Astrocyte of the hippocampus (primary cell): ENCODE results near the gene NRGN.
"Not testable (repeated sequence)": the region's sequence is repeated elsewhere in the genome, so short reads cannot be mapped to it uniquely, and the experiment has no call there.

Source experiments
- DNase-seq: peaks from one replicate; pipeline ENCODE4 v3.0.0; 2011; ENCODE audit warnings: low read depth, low spot score

The NRGN gene

GRCh38 chr11:124757320-124757719 lies 17.6 kb downstream of the NRGN start:
- DNase-seq, result no peak

DNA sequence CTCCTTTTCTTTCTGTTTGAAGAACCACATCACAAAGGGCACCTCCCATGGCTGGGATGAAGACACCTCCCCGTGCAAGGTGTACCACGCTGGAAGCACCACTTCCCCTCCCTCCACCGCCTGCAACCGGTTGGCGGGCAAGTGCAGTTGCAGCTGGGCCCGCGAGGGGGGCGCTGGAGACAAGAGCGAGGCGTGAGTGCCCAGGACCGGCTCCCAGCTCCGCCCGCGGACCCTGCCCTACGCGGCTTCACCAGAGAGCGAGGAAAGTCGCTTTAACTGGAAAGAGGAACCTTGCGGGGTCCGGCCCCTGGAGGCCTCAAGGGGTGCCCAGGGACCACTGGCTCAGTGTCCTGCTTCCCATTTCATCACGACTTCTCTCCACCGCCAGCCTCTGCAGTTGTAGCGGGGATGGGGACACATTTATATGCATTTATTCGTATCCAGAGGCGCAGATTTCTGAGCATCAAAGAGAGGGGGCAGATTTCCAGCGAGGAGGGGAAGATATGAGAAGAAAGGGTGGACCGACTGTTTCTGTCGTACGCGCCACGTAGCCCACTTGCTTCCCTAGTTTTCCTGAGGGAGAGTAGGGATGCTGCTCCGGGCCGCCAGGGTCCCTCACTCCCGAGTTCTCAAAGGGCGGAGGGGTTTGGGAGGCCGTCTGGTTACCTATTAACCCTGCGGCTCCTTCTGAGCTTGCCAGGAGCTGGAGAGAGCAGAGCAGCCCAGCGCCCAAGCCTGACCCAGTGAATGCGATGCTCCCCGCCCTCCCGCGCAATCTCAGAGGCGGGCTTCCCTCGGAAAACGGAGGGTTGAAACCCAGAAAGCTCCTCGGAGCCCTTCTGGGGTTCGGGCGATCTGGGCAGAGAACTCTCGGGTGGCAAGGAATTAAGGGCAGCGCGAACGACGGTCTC lies 18.9 kb downstream of the NRGN start:
- peak; percentile 85 for DNase-seq

DNA sequence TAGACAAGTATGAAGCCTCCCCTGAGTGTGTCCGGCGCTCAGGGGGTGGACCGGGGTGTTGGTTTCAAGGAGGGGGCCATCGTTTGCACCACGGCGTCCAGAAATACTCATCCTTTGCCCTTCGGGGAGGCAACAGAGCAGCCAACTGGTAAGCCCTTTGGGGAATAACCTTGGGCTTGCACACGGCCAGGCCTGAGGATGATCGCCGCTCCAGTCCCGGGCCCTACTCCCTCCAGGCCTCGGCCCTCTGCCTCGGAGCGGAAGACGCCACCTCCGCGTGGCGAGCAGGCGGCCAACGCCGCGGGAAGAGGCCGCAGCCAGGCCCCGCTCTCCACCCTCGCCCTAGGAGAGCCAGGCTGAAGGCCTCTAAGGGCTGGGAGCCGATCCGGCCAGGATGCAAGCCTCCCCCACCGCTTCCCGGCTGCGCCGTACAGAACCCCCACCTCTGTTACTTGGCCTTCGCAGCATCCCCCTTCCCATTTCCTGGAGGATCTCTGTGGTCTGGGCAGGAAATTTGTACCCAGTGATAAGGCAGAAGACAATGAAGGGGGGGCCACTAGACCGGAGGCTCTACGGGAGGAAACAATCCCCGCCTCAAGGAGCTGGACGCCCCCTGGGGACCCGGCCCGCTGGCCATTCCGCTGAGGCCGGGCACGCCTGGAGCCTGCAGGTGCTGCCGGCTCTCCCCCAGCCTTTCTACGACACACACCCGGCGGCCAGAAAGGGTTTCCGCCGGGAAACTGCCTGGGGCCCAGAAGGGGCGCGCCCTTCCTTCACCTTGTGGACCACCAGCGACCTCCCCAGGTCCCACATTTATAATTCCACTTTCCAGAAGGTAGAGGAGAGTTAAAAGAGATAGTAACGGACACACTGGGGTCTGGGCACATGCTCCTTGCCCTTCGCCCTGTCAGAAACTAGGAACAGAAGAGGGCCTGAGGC lies 19.8 kb downstream of the NRGN start:
- DNase-seq, result no peak

DNA sequence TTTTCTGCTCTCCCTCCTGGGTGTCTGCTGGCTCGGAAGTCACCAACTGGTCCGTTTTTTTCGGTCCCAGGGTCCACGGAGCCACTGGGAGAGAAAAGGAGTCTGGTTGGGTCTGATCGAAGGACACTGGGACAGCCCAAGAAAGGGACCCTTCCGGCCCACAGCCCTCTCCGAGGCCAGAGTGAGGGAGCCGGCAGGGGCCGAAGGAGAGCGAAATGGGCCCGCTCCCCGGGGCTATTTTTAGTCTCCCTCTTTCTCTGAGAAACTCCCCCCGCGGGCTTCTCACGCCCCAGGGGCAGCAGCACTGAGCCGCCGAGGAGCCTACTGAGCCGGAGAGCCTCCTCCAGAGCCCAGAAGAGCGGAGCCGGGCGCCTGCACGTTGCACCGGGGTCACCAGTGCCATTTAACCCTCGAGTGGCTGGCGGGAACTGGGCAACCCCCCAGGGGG lies 20.5 kb downstream of the NRGN start:
- DNase-seq, result no peak

- no peak for DNase-seq
Observed at GRCh38 chr11:124760806-124761205, 21.1 kb downstream of the NRGN start.

DNA sequence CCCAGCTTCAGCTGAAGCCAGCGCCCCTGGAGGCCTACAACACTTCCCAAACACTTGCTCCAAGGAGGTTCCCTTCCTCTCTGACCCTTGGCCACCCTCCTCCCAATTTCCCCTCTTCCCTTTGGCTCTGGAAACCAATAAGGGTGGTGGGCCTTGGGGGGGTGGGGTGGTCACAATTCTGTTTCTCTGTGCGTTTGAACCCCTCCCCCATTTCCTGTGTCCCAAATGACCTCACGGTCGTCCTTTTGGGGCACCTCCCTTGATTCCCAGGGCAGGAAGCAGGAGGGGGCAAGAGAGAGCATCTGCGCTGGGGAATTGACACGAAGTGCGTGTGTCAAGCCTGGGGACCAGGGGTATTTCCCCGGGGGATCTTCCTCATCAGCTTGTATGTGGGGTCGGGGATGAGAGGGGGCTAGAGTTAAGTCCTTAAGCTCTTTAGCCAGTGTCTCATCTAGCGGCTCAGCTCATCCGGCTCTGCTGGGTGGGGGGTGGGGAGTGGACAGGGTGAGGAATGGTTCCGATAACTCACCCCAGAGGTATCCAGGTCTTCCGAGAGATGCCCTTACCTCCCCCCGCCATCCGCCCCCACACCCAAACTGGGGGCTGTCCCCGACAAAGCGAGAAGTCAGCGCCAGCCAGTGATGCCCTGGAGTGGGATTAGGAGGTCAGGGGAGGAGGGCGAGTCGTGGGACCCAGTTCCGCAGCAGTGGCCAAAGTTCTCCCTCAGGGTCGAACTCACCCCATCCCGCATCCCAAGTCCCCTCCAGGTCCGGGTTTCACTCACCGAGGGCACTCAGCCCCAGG lies 21.8 kb downstream of the NRGN start:
- DNase-seq, result no peak

DNA sequence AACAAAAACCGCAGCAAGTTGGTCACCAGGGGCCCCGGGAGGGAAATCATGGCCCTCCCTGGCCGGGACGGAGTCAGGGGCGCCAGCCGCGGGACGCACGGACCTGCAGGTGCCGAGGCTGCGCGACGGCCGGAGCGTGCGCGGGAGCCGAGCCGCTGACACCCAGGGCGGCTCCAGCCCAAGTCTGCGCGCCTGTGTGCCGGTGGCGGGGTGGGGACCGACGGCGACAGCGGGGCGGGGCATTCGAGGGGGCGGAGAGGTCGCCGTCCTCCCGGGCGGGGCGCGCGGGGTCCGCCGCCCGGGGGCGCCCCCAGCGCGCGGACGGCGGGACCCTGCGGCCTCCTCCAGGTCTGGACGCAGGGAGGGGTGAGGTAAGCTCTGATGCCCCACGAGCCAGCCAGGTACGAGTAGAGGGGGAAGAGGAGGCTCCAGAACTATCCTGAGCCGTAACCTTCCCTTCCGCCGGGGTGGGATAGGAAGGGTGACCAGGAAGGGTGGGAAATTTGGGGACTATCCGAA lies 22.4 kb downstream of the NRGN start, which contains the start of gene ESAM:
Gene ESAM, minus strand, starts transcription at position 186 of the 519 bp plus-strand sequence. Its CDS starts 136 bp downstream, at position 50.
- no peak for DNase-seq

- peak; percentile 23 for DNase-seq
Observed at GRCh38 chr11:124762624-124763155, 22.9 kb downstream of the NRGN start.

DNA sequence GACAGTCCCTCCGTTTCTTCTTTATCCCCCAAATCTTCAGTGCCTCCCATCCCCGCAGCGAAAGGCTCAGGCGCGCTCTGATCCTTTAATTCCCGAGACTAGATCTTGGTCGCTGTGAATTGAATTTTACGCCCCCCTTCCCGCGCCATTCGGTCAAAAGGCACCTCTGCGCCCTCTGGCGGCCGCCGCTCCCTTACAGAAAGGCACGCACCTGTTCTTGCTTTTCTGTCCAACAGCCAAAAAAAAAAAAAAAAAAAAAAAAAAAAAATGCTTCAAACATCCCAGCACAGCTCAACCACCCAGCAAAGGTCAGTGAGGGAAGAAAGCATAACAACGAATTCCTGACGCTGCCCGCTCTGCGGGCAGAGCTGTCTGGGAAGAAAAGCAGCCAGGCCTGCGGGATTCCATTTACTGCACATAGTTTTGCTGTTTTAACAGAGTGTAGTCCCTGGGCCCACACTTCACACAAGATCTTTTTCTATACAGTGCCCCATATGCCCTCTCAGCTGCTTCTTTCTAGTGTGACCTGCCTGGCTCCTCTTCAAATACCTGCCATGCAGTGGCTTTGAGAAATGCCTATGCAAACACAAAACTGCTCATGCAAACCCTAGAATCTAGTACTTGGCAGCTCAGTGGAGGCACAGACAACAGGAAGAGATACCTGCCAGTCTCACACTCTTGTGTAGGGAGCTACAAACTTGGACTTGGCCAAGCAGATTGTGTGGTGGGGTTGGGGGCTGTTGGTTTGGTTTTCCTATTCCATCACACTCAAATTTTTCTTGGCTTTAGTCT lies 23.6 kb downstream of the NRGN start:
- peak; percentile 91 for DNase-seq

DNA sequence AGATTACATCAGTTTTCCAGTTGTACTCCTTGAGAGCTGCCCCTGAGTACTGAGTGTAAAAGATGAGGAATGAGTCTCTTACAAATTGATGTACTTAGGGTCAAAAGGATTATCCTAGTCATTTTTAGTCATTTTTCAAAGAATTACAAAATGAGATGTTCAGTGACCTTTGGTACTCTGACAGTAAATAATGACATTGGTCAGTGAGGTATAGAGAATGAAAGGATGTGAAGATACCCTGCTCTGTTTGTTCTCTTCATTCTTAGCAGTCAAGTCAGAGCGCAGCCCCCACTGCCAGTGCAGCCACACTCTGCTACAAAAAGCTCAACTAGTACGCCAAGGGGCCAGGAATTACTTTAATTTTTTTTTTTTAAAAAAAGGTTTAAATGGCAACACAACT lies 26.4 kb downstream of the NRGN start:
- no peak for DNase-seq

- DNase-seq, result no peak
Observed at GRCh38 chr11:124768914-124769313, 29.2 kb downstream of the NRGN start.

GRCh38 chr11:124769806-124770774 lies 30.3 kb downstream of the NRGN start:
- DNase-seq, result peak; percentile 65

GRCh38 chr11:124770959-124771358 lies 31.2 kb downstream of the NRGN start:
- not testable (repeated sequence) for DNase-seq

DNA sequence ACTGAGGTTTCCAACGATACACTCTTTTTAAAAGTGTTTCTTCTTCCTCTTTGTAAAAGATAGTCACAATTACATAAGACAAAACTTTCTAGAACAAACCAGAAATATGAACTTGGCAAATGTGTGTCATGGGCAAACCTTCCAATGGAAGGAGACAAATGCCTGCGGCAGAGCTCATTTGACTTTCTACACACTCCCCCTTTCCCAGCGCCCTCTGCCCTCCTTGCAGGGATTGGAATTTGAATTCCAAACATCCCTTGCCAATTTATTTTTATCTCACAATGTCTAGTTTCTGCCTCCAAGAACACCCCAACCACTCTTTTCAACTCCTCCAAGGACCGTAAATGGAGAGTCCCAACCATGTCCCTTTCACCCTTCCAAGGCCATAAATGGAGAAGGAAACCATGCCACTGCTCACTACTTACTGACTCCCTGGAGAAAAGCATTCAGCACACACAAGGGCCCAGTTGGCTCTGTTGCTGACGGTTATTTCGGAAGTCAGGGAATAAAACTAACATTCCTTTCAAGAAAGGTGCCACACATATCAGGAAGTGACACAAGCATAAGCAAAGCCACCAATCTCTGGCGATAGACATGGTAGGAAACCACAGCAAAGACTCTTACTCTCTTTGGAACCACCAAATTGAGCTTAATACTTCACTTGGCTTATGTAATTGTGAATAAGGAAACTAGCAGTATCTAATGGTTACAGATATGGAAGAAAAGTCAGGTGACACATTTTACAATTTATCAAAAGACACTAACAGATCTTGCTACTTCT lies 37.3 kb downstream of the NRGN start:
- DNase-seq, result no peak

DNA sequence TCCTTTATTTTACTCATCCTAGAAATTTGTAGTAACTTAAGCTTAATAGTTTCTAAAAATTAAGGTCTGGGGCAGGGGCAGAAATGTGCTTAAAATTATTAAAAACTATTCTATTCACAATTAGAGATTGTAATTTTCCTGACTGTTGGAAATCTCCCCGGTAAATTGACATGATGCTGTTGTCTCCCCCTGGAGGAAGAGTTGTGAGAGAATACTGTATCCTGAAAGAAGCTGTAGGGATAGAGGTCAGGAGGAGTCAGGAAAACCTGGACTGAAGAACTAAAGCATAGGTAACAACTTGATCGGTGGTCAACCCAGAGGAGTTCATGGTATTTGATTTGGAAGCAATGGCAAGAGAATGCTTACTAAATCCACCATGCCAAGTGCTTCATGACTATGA lies 38.5 kb downstream of the NRGN start:
- no peak for DNase-seq

GRCh38 chr11:124779568-124779967 lies 39.8 kb downstream of the NRGN start:
- DNase-seq, result no peak

- no peak for DNase-seq
Observed at GRCh38 chr11:124783002-124783401, 43.3 kb downstream of the NRGN start.

DNA sequence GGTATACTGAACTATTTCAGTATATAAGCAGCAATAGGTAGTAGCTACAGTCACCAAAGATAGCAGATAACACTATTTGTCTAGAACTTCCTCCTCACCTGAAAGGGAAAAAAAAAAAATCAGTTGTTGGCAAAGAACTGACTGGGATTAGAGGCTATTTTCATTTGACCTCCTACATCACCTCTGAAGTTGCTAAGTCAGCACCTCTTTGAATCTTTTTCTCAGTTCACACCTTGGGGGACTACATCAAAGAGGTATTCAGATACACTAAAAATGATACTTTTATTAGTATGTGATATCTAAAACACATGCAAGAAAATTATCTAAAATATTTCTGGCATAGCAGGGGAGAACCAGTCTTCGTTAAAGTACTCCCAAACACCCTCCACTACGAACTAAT lies 44.3 kb downstream of the NRGN start:
- no peak for DNase-seq
